Measurements from ENCODE around the gene SOCS7. TPM values are rescaled to one million over a fixed set of nuclear protein-coding genes. Genes with fewer than 3 reads are reported as not detected.

Gene SOCS7
- total RNA-seq, 1 donor from 2014 or later, result 19.0 TPM

DNA sequence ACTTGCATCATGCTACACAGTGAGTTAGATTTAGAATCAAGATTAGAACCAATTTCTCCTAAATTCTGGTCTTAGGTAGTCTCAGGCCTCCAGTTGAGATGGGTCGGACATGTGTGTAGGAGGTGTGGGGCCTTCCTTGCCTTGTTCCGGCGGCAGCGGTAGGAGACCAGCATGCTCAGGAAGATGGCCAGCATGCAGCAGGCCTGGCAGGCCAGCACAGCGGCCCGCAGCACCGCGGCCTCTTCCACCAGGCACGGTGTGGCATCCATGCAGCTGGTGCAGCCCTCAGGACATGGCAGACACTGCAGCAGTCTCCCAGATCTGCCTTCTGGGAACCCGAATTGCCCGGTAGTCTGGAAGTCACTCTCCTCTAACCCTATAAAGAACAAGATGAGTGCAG lies 14.8 kb upstream of the SOCS7 start:
- intact Hi-C loops (cut with micrococcal nuclease), result no loop called here

DNA sequence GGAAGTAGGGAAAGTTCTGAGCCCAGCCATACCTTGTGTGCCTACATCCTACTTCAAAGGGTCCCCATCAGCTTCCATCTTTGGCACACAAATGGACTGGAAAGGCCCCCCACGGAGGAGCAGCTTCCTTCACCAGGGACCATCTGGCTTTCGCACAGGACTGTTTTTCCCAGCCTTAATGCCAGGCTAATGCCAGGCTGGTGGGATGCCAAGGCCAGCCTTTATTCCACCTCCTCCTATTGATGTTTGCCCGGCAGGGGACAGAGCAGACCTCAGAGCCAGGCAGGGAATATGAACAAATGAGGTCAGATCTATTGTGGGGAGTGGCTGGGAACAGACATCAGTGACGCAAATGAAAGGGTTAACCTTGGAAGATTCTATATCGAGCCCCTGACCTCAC lies 13.6 kb upstream of the SOCS7 start:
- intact Hi-C loops (cut with micrococcal nuclease), result no loop called here

DNA sequence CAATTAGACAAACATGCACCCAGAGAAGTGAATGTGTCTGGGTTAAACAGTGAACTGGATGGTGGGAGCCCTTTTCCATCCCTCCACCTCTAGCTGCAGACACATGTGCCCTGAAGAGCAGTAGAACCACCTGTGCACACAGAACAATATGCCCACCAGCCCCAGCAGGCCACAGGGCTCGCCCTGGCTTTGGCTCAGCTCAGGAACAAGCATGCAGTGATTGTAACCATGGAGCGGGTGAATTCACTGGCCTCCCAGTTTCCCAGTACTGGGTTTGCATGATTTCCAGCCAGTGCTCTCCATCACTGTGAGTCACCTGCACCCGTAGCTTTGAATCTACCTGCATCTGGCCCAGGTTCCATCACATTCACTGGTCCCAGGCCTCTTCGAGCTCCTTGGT lies 13.1 kb upstream of the SOCS7 start:
- intact Hi-C loops (cut with micrococcal nuclease), result no loop called here

DNA sequence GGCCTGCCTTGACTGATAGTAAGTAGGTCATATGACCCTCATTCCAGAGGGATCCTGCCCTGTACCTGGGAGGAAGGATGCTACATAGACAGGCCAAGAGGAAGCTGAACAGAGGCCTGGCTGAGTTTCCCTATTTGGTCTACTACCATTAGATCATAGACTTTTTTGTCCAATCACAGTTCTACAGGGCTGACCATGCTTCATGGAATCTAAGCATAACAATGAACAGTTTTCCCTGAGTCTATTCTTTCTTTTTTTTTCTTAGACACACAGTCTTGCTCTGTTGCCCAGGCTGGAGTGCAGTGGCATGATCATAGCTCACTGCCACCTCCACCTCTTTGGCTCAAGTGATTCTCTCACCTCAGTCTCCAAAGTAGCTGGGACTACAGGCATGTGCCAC lies 11.8 kb upstream of the SOCS7 start:
- intact Hi-C loops (cut with micrococcal nuclease), result no loop called here

DNA sequence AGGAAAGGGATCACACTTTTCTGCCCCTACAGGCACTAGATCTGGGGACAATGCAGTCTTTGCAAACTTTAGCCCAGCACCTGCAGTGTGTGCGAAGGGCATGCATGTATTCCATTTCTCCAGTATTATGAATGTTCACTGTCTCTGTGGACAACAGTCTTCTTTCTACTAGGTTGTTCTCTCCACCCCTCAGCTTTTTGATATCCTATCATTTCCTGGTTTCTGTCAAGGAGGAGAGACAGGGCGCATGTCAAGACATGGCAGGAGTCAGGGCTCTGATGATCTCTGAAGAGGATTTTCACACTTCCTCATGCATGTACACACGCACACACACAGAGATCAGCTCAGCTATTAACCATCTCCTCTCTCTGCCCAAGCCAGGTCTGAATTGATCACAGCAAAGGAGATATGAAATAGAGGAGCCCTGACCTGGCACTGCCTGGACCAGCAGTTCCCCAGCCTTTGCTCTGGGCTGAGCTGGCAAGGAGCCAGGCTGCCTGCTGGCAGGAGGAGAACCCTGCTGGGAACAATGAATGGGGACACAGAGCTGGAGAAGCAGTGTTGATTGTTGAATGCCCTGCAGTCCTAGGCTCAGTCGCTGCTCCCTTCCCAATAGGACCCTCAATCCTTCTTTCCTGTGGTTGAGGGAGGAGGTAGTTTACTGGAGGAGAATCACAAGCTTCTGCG lies 10.5 kb upstream of the SOCS7 start:
- intact Hi-C loops (cut with micrococcal nuclease), result no loop called here

DNA sequence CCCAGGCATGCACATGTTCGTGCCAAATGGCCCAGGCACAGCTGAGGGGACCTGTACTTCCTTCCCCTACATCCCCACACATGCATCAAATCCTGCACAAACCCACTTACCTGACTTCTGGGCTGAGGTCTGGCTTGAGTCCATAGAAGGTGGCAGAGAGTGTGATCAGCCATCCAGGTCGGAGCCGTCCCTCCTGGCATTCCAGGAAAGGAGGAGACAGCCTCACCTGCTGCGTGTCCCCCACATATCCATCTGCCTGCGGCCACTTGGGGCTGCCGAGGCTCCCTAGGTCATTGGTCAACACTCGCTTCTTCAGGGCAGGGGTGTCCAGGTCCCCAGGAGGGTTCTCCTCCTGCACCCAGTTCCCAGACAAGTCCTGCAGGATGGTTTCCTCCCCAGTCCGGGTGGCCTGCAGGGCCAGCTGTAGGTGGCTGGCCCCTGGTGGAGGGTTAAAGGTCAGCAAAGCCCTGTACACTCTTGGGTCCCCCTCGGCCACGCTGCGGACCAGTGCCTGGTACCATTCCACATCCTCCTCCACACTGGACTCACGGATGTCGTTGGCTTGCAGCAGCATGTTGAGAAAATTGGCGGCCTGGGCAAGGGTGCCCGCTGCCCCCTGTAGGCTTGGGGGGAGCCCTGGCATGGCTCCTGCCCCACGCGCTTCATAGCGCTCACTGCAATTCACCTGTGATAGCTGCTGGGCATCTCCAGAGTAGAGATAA lies 8.6 kb upstream of the SOCS7 start:
- intact Hi-C loops (cut with micrococcal nuclease), result no loop called here

DNA sequence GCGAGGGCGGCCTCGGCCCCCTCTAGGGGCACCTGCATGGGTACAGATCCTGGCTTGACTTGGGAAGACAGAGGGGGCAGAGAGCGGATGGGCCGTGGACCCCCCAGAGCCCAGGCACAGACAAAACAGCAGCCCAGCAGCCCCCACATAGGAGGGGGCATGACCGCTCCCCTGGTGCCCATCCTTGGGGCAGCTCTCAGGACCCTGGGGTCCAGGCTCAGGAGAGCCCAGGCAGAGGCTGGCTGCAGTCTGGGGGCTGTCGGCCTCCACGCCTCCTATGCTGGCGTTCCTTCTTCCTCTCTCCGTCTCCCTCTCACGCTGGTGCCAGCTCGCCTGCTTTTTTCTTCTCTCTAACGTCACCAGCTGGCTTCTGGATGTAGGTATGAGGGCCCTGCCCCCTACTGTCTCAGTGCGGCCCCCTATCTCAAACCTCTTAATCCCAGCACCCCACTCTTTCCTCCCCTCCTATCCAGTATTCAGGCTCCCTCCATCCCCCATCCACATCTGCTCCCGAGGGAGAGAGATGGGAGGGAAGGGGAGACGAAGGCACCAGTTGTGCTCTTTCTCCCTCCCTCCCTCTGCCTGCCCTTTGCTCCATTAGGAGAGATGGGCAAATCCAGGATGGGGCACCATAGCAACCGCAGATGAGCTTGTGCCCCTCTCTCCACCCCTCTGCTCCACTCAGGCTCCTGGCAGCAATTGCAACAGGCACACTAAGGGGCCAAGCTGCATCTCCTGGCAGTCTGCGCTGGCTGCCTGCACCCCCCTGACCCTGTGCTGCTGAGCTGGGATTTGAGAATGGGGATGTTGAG lies 7.8 kb upstream of the SOCS7 start, which contains the start of gene GPR179:
Gene GPR179 (minus strand): TSS at position 349 of the 812 bp plus-strand sequence. CDS start 167 bp downstream, at position 182.
- intact Hi-C loops (cut with micrococcal nuclease), result no loop called here

DNA sequence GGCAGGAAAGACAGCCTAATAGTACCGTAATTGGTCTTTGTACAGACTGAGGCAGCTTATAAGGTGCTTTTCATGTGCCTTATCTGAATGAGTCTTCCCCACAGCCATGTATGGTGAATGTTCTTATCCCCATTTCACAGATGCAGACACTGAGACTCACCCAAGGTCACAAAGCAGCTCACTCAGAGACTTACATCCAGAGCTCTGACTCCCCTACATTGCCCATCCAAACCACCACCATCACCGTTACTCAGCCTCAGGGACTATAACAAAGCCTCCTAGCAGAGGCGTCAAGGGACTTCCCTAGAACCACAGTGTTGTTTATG lies 7.3 kb upstream of the SOCS7 start:
- intact Hi-C loops (cut with micrococcal nuclease), result no loop called here

DNA sequence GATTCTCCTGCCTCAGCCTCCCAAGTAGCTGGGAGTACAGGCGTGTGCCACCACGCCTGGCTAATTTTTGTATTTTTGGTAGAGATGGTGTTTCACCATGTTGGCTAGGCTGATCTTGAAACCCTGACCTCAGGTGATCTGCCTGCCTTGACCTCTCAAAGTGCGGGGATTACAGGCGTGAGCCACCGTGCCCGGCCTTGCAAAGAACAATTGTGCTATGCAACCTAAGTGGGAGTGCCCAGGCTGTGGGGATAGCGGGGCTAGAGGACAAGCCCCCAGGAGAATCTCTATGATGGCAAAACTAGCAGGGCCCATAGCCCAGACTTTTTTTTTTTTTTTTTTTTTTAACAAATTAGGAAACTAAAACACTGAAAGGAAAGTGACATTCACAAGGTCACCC lies 5.9 kb upstream of the SOCS7 start:
- intact Hi-C loops (cut with micrococcal nuclease), result no loop called here

DNA sequence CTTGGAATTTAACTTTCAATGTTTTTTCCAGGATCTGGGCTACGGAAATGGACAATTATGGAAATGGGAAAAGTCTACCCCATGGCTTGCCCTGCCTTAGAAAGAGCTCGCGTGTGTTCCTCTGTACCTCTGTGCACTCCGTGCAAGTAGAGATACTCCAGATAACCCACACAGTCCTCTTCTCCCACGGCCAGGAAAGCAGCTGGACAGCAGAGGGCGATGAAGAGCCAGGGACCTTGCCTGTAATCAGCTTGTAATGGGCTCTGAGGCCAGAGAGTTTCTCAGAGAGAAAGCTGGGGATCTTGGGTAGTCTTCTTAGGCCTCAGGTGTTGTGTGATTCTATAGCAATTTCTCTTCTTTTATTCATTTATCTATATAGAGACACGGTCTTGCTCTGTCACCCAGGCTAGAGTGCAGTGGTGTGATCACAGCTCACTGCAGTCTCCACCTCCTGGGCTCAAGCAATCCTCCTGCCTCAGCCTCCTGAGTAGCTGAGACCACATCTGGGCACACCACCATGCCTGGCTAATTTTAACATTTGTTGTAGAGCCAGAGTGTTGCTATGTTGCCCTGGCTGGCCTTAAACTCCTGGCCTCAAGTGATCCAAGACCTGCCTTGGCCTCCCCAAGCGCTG lies 2.4 kb upstream of the SOCS7 start:
- intact Hi-C loops (cut with micrococcal nuclease), result loop anchor here (1.0 kb wide), 3 partner anchors 65 to 143 kb away; no protein-coding TSS in a partner anchor

DNA sequence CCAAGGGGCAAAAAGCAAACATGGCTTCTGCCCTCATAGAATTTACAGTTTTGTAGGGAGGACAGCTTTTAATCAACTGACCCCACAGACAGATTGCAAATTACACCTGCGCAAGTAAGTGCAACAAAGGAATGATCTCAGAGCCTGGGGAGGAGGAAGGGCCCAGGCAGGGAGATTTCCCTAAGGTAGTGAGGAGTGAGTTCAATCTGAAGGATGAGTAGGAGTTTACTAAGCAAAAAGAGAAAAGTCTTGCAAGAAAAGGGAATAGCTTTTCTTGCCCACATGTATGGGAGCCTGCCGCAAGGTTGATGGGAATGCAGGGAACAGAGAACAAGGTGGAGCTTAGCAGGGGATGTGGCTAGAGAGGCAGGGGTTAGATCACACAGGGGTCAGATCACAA lies 1.6 kb upstream of the SOCS7 start:
- intact Hi-C loops (cut with micrococcal nuclease), result loop anchor here (2.0 kb wide), 1 partner anchor 53 kb away; the partner anchor contains the start of gene MRPL45

DNA sequence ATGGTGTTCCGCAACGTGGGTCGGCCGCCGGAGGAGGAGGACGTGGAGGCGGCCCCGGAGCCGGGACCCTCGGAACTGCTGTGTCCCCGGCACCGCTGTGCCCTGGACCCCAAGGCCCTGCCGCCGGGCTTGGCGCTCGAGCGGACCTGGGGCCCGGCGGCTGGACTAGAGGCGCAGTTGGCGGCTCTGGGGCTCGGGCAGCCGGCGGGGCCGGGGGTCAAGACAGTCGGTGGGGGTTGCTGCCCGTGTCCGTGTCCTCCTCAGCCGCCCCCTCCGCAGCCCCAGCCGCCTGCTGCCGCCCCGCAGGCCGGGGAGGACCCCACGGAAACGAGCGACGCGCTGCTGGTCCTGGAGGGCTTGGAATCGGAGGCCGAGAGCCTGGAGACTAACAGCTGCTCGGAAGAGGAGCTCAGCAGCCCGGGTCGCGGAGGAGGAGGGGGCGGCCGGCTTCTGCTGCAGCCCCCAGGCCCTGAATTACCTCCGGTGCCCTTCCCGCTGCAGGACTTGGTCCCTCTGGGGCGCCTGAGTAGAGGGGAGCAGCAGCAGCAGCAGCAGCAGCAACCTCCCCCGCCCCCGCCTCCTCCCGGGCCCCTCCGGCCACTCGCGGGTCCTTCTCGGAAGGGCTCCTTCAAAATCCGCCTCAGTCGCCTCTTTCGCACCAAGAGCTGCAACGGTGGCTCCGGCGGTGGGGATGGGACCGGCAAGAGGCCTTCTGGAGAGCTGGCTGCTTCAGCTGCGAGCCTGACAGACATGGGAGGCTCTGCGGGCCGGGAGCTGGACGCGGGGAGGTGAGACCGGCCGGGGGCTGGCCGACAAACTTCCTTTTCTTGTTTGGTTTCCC lies 821 bp downstream of the SOCS7 start:
- intact Hi-C loops (cut with micrococcal nuclease), result no loop called here

DNA sequence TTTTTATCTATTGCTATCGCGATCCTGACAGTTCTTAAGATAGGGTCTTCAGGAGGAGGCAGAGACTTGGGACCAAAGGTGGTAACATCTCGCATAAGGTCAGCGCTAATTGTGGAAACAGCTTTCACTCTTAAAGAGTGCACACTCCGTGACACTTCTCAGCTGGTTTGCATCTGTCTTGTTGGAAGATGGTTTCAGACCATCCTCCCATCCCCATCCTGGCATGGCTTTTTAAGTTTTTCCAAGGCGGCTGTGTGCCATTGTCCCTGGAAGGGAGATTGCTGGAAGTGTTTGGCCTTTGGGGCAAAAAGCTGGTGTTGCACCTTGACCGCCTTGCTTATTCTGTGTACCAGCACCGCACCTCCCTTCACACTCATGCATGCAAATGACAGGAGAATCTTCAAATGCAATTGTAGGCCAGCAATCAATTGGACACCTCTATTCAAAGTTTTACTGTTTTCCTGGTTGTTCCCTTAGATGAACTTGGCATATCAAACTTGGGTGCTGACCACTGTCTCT lies 1.5 kb downstream of the SOCS7 start:
- intact Hi-C loops (cut with micrococcal nuclease), result no loop called here

DNA sequence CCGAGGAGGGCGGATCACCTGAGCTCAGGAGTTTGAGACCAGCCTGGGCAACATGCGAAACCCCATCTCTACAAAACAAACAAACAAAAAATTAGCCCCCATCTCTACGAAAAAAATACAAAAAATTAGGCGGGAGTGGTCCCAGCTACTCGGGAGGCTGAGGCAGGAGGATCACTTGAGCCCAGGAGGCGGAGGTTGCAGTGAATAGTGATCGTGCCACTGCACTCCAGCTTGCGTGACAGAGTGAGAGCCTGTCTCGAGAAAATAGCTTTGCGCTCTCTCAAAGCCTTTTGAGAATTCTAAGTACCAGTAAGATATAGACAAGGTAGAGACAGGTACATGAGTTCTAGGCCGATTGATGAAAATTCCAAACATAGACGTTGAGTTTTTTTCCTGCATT lies 2.0 kb downstream of the SOCS7 start:
- intact Hi-C loops (cut with micrococcal nuclease), result no loop called here

DNA sequence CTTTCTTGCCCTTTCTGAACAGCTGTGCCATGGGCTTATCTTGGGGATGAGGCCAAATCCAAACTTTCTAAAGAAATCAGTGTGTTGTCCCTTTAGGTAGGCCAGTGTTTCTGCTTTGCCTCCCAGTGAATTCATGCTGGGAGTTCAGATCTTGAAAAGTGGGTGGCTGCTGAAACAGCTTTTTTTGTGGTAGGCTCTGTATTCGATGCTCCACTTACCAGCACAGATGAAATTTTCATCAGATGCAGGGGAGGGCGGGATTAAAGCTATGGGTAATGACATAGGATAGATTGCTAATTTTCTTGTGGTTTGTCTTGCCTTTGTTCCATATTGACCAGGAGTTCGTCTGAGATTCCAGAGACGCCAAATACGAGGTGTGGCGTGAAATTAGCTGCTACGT lies 2.8 kb downstream of the SOCS7 start:
- intact Hi-C loops (cut with micrococcal nuclease), result no loop called here

DNA sequence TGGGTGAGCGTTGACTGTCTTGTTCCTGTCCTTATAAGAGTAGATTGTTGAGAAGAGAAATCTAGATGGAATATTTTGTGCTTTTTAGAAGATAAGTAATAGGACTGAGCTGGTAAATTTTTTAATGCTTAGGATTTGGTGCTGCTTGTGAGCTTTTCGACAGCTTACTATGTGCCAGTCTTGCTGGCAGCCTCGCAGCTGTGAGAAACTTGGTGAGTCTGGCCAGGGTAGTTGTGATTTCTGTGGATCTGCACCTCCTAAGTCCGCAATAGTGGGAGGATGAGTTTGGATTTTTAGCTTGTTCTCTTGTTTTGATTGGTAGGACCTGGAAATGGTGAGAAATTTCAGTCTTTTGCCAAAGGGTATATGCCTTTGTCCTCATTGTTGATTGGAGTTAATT lies 3.6 kb downstream of the SOCS7 start:
- intact Hi-C loops (cut with micrococcal nuclease), result no loop called here

DNA sequence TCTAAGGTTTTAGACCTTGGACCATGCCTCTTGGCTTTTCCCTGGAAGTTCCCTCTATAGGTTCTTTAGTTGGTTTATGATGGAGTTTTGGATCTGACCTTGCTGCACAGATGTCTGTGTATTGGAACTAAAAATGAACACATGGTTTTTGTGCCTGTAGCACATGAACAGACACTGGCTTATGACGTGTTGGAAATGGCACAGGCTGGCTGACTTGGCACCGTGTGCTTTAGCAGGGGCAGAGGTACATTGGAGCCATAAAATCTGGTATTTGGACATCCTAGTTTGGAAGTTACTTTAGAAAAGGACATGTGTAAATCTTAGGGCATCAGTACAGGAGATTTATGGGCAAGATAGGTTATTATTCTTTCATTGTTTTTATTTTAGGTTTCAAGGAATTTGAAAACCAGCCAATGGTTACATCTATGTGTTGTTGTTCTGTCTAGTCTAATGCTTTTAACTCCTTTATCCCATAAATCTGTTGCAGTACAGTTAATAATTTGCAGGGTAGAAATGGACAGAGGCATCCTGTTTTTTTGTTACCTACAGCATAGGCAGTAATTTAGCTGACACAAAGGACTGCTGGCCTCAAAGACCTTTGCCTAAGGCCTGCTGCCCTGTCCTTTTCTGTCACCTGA lies 6.0 kb downstream of the SOCS7 start:
- intact Hi-C loops (cut with micrococcal nuclease), result no loop called here

DNA sequence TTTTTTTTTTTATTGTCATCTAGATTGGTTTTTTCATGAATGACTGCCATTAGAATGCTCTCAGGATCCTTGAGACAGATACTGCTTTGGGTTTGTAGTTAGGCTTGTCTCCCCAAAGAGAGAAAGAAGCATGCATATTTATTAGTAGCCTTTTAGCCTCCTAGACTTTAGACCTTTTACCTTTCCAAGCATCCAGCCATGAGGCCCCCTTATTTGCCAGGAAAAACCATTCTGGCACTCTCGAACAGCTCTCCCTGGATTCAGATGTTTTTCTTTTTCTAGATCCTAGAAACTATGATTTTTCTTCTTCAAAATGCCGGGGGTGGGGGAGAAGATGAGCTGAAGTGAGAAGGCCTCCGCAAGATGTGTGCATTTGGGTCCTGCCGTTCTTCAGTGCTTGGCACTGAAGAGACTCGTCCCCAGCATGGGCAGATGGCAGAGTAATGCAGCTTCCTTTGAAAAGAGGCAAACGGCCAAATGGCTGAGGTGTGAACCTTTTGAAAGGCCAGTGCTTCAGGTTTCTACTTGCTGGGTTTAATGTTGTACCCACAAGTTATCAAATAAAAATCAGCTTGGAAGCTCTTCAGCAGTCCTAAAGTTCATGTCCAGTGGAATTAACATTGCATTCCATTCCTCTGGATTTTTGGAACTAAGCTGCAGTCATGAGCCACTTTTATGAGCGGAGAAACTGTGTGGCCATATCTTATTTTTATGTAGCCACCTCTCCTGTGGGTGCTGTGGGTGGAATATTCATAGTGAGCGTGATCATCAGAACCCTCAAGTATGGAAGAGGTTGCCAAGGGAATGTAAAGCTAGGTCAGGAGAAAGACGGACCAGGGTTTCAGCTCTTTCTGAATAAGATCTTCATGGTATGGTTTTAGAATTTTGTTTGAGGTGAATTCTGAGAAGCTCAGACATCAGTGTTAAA lies 7.2 kb downstream of the SOCS7 start:
- intact Hi-C loops (cut with micrococcal nuclease), result no loop called here

All from T-helper 1 cell treated with Interleukin-12 subunit alpha and Interleukin-12 subunit beta and Interleukin-4 antibody, amounts not matched to agents 30 ng/mL and 1 ng/mL, for 36 hours (primary cell).